Liver (tissue), 9 donors: ENCODE results near the gene SOBP. TPM values are rescaled to one million over a fixed set of nuclear protein-coding genes. Genes with fewer than 3 reads are reported as not detected.

ENCODE experiments used
- DNase-seq: peaks from one replicate; pipeline ENCODE4 v3.0.0-alpha.2; 2017; ENCODE audit warnings: low spot score
- H3K27ac ChIP-seq, 2 donors: one replicate each; pipeline ENCODE4 v1.7.0; 2013; ENCODE audit warnings: inconsistent platforms in 2 of 2, low read length in 2 of 2, control low read depth in 1 of 2, low read depth in 1 of 2, mild to moderate bottlenecking in 1 of 2
- H3K27me3 ChIP-seq, 4 donors: one replicate each; pipeline versions ENCODE4 v1.6.1 to v1.7.0; 2013; ENCODE audit warnings: low read length in 3 of 4, inconsistent platforms in 1 of 4, mild to moderate bottlenecking in 1 of 4, moderate library complexity in 1 of 4; ENCODE audit not compliant: control insufficient read depth in 4 of 4, insufficient read depth in 4 of 4
- H3K36me3 ChIP-seq, 4 donors: one replicate each; pipeline versions ENCODE4 v1.6.1 to v1.7.0; 2013; ENCODE audit warnings: low read length in 3 of 4, mild to moderate bottlenecking in 3 of 4, low read depth in 1 of 4, moderate library complexity in 1 of 4; ENCODE audit not compliant: control insufficient read depth in 4 of 4, insufficient read depth in 3 of 4
- H3K4me1 ChIP-seq, 4 donors: one replicate each; pipeline versions ENCODE4 v1.6.1 to v1.7.0; 2013; ENCODE audit warnings: low read length in 3 of 4, mild to moderate bottlenecking in 3 of 4, moderate library complexity in 1 of 4; ENCODE audit not compliant: control insufficient read depth in 4 of 4, insufficient read depth in 4 of 4
- H3K4me3 ChIP-seq, 3 donors: one replicate each; pipeline versions ENCODE4 v1.6.1 to v1.7.0; 2013; ENCODE audit warnings: low read length in 3 of 3, control low read depth in 1 of 3, low read depth in 1 of 3, mild to moderate bottlenecking in 1 of 3
- H3K9ac ChIP-seq, 2 donors: one replicate each; pipeline ENCODE4 v1.7.0; 2013; ENCODE audit warnings: low read length in 2 of 2, mild to moderate bottlenecking in 2 of 2, moderate library complexity in 2 of 2, control low read depth in 1 of 2, low read depth in 1 of 2
- H3K9me3 ChIP-seq, 4 donors: one replicate each; pipeline versions ENCODE4 v1.6.1 to v1.7.0; 2013; ENCODE audit warnings: low read length in 3 of 4; ENCODE audit not compliant: control insufficient read depth in 4 of 4
- ATF3 ChIP-seq: IDR thresholded peaks from 2 replicates; pipeline ENCODE4 v1.6.1; 2016; ENCODE audit warnings: antibody characterized with exemption
- CTCF ChIP-seq: fragments of 150-350 bp; IDR thresholded peaks from 2 replicates; pipeline ENCODE4 v1.5.1; 2017; ENCODE audit warnings: improper control_type of control experiment, low read depth, low read length; ENCODE audit not compliant: missing input control
- EGR1 ChIP-seq, 2 donors: IDR thresholded peaks; 2 replicates each; pipeline ENCODE4 v1.6.1; 2016 to 2018; ENCODE audit warnings: antibody characterized with exemption in 2 of 2, low read depth in 2 of 2
- FOXA1 ChIP-seq: IDR thresholded peaks from 2 replicates; pipeline ENCODE4 v1.6.1; 2016; ENCODE audit warnings: antibody characterized with exemption
- FOXA2 ChIP-seq: IDR thresholded peaks from 2 replicates; pipeline ENCODE4 v1.6.1; 2016; ENCODE audit warnings: antibody characterized with exemption
- GABPA ChIP-seq, 2 donors: IDR thresholded peaks in 1 of 2; conservative IDR thresholded peaks in 1 of 2; 2 replicates each; pipeline ENCODE4 v1.6.1; 2016; ENCODE audit warnings: antibody characterized with exemption in 2 of 2, mild to moderate bottlenecking in 1 of 2, moderate library complexity in 1 of 2
- HNF4A ChIP-seq, 2 donors: conservative IDR thresholded peaks; 2 replicates each; pipeline ENCODE4 v1.6.1; 2016; ENCODE audit warnings: antibody characterized with exemption in 2 of 2, mild to moderate bottlenecking in 2 of 2
- HNF4G ChIP-seq: IDR thresholded peaks from 2 replicates; pipeline ENCODE4 v1.6.1; 2016; ENCODE audit warnings: antibody characterized with exemption
- JUND ChIP-seq, 2 donors: IDR thresholded peaks; 2 replicates each; pipeline ENCODE4 v1.6.1; 2016; ENCODE audit warnings: antibody characterized with exemption in 2 of 2
- MAX ChIP-seq: IDR thresholded peaks from 2 replicates; pipeline ENCODE4 v1.6.1; 2016; ENCODE audit warnings: antibody characterized with exemption
- NR2F2 ChIP-seq: IDR thresholded peaks from 2 replicates; pipeline ENCODE4 v1.6.1; 2016; ENCODE audit warnings: antibody characterized with exemption
- RAD21 ChIP-seq, 2 donors: IDR thresholded peaks; 2 replicates each; pipeline ENCODE4 v1.6.1; 2016; ENCODE audit warnings: antibody characterized with exemption in 2 of 2, mild to moderate bottlenecking in 2 of 2
- REST ChIP-seq: IDR thresholded peaks from 2 replicates; pipeline ENCODE4 v1.6.1; 2016; ENCODE audit warnings: antibody characterized with exemption, mild to moderate bottlenecking
- RXRA ChIP-seq, 2 donors: IDR thresholded peaks; 2 replicates each; pipeline ENCODE4 v1.6.1; 2017 to 2018; ENCODE audit warnings: antibody characterized with exemption in 2 of 2, mild to moderate bottlenecking in 1 of 2
- SP1 ChIP-seq: IDR thresholded peaks from 2 replicates; pipeline ENCODE4 v1.6.1; 2018; ENCODE audit warnings: antibody characterized with exemption, mild to moderate bottlenecking
- TAF1 ChIP-seq: conservative IDR thresholded peaks from 2 replicates; pipeline ENCODE4 v1.6.1; 2016; ENCODE audit warnings: antibody characterized with exemption, mild to moderate bottlenecking
- YY1 ChIP-seq: IDR thresholded peaks from 2 replicates; pipeline ENCODE4 v1.6.1; 2016; ENCODE audit warnings: antibody characterized with exemption, mild to moderate bottlenecking
- ZBTB33 ChIP-seq: IDR thresholded peaks from 2 replicates; pipeline ENCODE4 v1.6.1; 2016; ENCODE audit warnings: antibody characterized with exemption
- WGBS: extraction: QIAGEN DNeasy Blood & Tissue Kit; methylation state at CpG from one replicate; pipeline ENCODE4 v1.1.7; 2013; 5-methylcytosine and 5-hydroxymethylcytosine counted together
- polyA plus RNA-seq, 2 donors: library from polyadenylated mRNA; stranded (reverse) in 1 of 2; unstranded in 1 of 2; fragments of 200-250 nt in 1 of 2; fragments of >200 nt in 1 of 2; fragmentation: Nextera tagmentation in 1 of 2; extraction: Ambion mirVana in 1 of 2; gene quantifications; one replicate each; pipeline versions ENCODE4 v1.2.1 to v1.2.3, GENCODE V29; 2013 to 2015
- total RNA-seq, 2 donors: library from RNA; depleted of rRNA; stranded (reverse); fragments of >200 nt; gene quantifications; one replicate each; pipeline ENCODE4 v1.2.3, GENCODE V29; 2014
- donor health status: healthy.
- donor health status: healthy.
- donor health status: healthy.
- donor health status: healthy.
- donor health status: healthy.

Gene SOBP
- total and polyA plus RNA-seq, 4 donors: 0.99 to 5.4 (median 1.9) TPM

GRCh38 chr6:107660839-107661238, 170.9 kb downstream of the SOBP start:
- no peaks in the 10 kb centered on the region for H3K27me3 ChIP-seq
- H3K9ac ChIP-seq: no peak overlapping the region
- no peaks in the 10 kb centered on the region for H3K36me3 ChIP-seq
- H3K27ac ChIP-seq: no peak overlapping the region
- peaks cover 0 to 7% (median 2%) of the 10 kb centered on the region in 4 donors for H3K4me1 ChIP-seq
- no peak overlapping the region for H3K4me3 ChIP-seq
- no peaks in the 10 kb centered on the region for H3K9me3 ChIP-seq
- TF ChIP-seq HNF4G: no peak
- no peak for TF ChIP-seq RAD21 (IDR thresholded peaks at IDR 0.05)
- no peak for TF ChIP-seq YY1
- TF ChIP-seq TAF1: no peak
- no peak for TF ChIP-seq NR2F2
- no peak for TF ChIP-seq CTCF
- TF ChIP-seq HNF4A (conservative IDR thresholded peaks at IDR 0.05): no peak
- no peak for TF ChIP-seq FOXA2
- TF ChIP-seq REST: no peak
- TF ChIP-seq ATF3: no peak
- no peak for TF ChIP-seq ZBTB33
- no peak for TF ChIP-seq SP1
- no peak for TF ChIP-seq GABPA (IDR thresholded peaks at IDR 0.05 in 1 of 2, conservative IDR thresholded peaks at IDR 0.05 in 1 of 2)
- no peak for TF ChIP-seq MAX
- TF ChIP-seq FOXA1: no peak
- no peak for TF ChIP-seq EGR1 (IDR thresholded peaks at IDR 0.05; ENCODE audit: low read depth in 2 of 2)
- TF ChIP-seq JUND (IDR thresholded peaks at IDR 0.05): no peak
- TF ChIP-seq RXRA (IDR thresholded peaks at IDR 0.05): no peak
- no peak for DNase-seq
- WGBS: 80% methylated on average over 11 of the region's 11 CpGs
